SIG-M5 treated with dmso at 0.1 percent for 504 hours (cell line): ENCODE measurements around the gene SIK2.

ENCODE experiments used
- DNase-seq: peaks from one replicate; lab custom pipeline; 2025; ENCODE audit not compliant: unreplicated experiment; lab: John Stamatoyannopoulos, UW

The SIK2 gene

GRCh38 chr11:111778047-111778558, 175.9 kb downstream of the SIK2 start:
- DNase-seq, result no peak

- no peak for DNase-seq
Measured at GRCh38 chr11:111779118-111779517, 176.9 kb downstream of the SIK2 start.
